Sciatic nerve (tissue), 2 donors: ENCODE data around the gene RIN2. TPM values are rescaled to one million over a fixed set of nuclear protein-coding genes. Genes with fewer than 3 reads are reported as not detected.

Experiments used
- ATAC-seq: fragments of 200-7000 bp; cut with Tn5 transposase; one replicate; pipeline ENCODE4 v1.9.1; 2020; ENCODE audit warnings: mild to moderate bottlenecking, moderate library complexity
- DNase-seq: peaks from one replicate; pipeline ENCODE4 v3.0.0-alpha.2; 2020; ENCODE audit warnings: low spot score
- intact Hi-C: fragments of 100-400 bp; cut with DNase I; formaldehyde crosslinking; loops from one replicate; pipeline ENCODE4 v1.14.2; 2022
- total RNA-seq: library from RNA; stranded (reverse); fragmentation: NEBNext Ultra II Directional; extraction: Animal tissue kit (Norgen Biotek cat#: 25700); gene quantifications from one replicate; pipeline ENCODE4 v1.2.1, GENCODE V29; 2021
- donor health status: DM: no; HTN: no; CAD: no.
- donor health status: DM: no; HTN: no; CAD: no.

RIN2 gene
- total RNA-seq, 1 donor from 2014 or later = 94.9 TPM

DNA sequence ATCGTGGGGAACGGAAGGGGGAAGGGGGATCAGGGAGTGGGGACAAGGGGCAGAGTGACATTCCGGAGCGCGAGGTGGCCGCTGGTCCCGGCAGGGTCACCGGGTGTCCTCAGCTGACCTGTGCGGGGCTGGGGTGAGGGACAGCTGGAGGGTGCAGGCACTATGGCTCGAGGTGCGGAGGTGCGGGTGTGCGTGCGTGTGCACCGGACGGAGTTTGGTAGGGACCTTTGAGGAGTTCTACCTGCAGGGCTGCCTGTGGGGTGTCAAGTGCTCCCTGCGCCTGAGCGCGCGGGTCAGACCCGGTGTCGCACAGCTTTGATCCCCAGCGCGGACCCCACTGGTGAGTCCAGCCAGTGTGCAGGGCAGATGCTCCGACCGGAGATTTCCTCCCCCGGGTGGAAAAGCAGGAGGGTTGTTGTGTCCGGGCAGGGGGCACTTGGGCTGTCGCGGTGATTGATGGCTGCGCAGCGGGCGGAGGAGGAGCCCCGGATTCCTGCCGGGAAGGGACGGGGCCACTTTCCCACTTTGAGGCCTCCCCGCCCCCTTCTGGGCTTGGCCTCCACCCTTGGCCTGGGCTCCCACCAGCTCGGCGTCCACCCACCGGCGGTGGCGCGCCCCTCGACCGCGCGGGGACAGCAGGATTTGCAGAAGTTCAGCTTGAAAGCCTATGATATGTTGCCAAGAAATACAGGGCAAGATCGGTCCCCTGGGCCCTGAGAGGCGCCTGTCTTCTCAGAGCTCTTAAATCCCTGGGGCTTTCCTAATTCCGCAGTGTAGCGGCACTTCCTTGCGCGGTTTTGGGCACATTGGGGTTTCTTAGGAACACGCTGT is 658 bp downstream of the RIN2 start:
- ATAC-seq (peak; percentile 39), DNase-seq (peak; percentile 77)
- intact Hi-C loops = no loop called here

DNA sequence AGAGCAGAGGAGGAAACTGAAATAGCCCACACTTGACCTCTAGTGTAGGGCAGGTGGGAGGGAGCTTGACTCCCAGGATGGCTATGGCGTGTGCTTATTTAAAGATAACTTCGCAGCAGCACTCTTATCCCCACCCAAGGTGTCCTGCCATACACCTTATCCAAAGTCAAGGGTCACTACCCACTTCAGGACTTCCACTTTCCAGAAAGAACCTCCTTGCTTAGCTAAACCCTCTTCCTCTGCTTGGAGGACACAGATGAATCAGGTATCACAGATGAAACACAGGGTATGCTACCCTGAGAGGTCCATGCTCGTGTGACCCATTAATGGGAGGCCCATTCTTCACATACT is 2.3 kb downstream of the RIN2 start:
- DNase-seq (no peak), ATAC-seq (no peak)
- intact Hi-C loops = no loop called here

GRCh38 chr20:19761326-19761725 is 3.3 kb downstream of the RIN2 start:
- intact Hi-C loops = no loop called here
- no peak for DNase-seq
- ATAC-seq = no peak

DNA sequence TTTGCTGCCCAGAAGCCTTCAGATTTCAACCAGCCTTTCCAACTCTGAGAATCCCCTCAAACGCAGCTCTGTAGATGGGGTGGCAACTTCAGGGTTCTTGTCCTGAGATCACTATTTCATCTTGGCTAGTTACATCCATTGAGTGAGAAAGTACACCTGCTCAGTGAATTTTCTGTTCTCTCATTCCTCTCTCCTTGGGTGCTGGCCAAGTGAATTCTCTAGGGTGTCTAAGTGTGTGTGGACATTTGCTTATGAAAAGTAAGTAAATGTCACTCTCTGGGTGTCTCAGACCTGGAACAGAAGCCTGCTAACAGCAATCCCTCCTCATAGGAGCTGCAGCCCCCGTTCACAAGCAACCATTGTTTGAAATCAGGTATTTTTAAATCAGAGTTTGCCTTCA is 3.8 kb downstream of the RIN2 start:
- DNase-seq (no peak), ATAC-seq (no peak)
- intact Hi-C loops = loop anchor here (2.0 kb wide), 1 partner anchor 41 kb away; no protein-coding TSS in a partner anchor

DNA sequence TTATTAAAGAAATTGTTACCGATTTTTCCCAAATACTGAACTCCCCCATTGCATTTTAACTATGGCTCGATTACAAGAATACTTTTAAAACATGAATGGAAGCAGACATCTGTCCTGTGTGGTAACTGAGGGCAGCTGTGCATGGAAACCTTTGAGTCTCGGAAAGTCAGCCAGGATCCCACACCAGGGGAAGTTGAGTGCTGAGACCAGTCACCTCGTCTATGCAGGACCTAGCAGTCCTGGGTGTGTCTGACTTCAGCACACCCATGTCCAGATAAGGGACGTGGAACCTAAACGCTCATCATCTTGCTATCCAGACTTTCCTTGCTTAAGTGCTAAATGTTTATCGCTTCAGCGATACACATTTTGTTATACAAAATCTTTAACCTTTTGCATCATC is 6.1 kb downstream of the RIN2 start:
- intact Hi-C loops = no loop called here
- ATAC-seq (no peak), DNase-seq (no peak)

DNA sequence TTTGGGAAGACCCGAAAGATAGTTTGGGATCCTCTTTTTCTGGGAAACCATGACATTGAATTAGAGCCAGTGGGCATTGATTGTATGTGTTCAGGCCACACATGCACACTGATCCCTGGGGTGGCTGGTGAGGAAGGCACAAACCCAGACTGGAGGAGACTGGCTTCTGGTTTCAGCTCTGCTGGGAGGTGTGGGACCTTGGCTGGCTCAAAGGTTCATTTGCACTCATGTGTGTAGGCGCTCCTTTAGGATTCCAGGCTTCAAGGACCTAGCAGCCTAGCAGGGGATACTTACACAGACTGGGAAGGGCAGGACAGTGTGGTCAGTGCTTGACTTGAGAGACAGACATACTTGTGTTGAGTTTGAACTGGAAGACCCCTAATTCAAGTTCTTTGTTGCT is 7.2 kb downstream of the RIN2 start:
- ATAC-seq (no peak), DNase-seq (no peak)
- intact Hi-C loops = no loop called here

DNA sequence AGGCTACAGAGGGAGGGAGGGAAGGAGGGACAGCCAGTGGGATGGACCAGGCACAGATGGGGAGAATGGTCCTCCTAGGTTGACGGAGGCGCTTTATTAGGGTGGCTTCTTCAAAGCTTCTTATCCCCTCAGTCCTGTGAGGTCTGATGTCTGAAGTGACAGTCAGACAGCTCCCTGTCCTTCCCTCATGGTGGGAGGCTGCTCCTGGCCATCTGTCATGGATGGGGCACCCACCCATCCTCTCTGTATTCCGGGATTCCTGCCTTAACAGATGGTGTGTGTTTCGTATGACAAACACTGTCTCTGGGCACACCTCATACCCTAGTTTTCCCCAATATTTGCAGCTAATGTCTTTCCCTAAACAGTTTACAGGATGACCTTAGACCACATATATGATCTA is 7.9 kb downstream of the RIN2 start:
- intact Hi-C loops = no loop called here
- DNase-seq (no peak), ATAC-seq (no peak)

GRCh38 chr20:19767070-19767469 is 9.0 kb downstream of the RIN2 start:
- intact Hi-C loops = no loop called here
- DNase-seq = no peak
- ATAC-seq = no peak

GRCh38 chr20:19768325-19768842 is 10.3 kb downstream of the RIN2 start:
- intact Hi-C loops = no loop called here
- no peak for DNase-seq
- ATAC-seq = no peak

- ATAC-seq (no peak), DNase-seq (no peak)
- intact Hi-C loops = no loop called here
Observed at GRCh38 chr20:19769507-19769906, 11.4 kb downstream of the RIN2 start.

- DNase-seq (no peak), ATAC-seq (no peak)
- intact Hi-C loops = no loop called here
Observed at GRCh38 chr20:19770375-19770774, 12.3 kb downstream of the RIN2 start.

DNA sequence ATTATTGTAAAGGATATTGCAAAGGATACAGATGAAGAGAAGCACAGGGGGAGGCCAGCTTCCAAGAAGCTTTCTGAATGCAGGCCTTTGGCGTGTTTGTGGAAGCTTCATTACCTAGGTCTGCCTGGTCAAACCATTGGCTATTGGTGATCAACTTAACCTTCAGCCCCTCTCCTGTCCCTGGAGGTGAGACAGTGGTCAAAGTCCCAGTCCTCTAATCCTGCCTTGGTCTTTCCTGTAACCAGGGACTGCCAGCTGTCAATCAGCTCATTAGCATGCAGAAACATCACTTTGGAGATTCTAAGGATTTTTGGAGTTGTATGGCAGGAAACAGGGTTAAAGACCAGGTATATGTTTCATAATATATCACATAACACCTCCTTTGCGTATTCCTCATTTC is 13.0 kb downstream of the RIN2 start:
- intact Hi-C loops = no loop called here
- DNase-seq (no peak), ATAC-seq (no peak)

DNA sequence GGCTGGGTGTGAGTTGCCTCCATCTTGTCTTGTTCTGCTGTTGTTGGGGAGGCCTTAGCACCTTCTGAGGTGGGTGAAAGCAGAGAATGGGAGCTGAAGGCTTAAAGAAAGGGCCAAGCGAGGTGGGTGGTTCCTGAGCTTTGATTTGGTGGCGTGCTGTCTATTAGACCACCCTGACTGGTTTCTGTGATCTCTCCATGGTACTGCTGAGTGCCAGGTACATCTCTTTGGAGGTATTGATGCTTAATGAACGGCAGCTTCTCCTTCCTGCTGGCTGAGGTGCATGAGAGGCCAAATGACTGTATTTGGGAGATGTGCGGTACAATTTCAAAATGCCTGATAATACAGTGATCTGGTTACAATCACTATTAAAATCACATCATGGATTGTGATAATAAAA is 15.4 kb downstream of the RIN2 start:
- intact Hi-C loops = no loop called here
- DNase-seq (no peak), ATAC-seq (no peak)

DNA sequence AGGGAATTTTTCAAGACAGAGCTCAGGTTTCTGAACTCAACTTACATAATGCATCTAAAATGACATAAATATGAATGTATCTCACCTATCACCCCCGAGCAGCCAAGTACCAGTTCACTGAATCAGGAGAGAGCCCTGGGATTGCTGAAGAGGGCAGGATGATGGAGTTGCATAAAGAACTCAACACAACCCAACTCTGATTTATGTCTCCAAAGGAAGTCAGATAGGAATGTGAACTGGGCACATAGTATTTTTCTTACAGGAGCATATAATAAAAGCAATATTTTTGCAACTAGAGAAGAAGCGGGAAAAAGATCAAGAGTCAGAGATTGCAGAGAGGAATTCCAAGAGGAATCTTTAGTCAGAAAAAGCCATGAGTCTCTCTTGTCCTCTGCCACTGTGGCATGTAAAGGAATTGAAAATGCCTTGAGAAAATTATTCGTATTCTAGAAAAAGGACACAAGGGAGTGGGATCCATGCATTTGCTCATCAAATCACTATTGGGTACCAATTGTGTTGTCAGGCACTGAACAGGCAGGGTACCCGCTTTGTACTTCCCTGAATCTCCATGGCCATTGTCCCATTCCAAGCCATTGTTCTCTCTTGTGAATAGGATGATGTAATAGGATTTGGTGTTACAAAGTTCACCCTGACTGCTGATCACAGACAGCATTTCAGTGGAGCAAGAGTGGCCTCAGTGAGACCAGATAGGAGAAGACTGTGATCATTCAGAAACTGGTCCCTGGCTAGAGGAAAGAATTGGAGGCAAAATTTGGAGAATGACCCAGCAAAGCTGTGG is 16.3 kb downstream of the RIN2 start:
- no peak for ATAC-seq
- intact Hi-C loops = no loop called here
- DNase-seq = no peak

- ATAC-seq (peak; percentile 28), DNase-seq (no peak)
- intact Hi-C loops = no loop called here
Observed at GRCh38 chr20:19775353-19776253, 17.5 kb downstream of the RIN2 start.

GRCh38 chr20:19777315-19777714 is 19.3 kb downstream of the RIN2 start:
- intact Hi-C loops = no loop called here
- DNase-seq = no peak
- ATAC-seq = peak; percentile 12

DNA sequence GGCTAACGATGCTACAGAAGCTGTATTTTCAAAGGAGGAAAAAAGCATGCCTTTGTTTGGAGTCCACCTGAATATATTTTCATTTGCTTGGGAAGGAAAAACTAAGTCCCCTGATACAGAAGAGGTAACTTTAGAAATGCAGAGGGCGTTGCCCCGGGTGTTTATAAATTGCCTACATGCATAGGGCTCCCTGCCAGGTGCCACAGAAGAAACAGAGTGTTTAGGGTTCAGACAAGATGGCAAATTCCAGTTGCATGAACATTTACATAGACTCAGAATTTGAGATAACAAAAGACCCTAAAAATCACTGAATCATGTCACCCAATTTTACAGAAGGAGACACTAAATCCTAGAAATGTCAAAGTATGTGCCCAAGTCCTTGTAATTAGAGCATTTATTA is 19.9 kb downstream of the RIN2 start:
- no peak for ATAC-seq
- intact Hi-C loops = no loop called here
- DNase-seq = no peak

DNA sequence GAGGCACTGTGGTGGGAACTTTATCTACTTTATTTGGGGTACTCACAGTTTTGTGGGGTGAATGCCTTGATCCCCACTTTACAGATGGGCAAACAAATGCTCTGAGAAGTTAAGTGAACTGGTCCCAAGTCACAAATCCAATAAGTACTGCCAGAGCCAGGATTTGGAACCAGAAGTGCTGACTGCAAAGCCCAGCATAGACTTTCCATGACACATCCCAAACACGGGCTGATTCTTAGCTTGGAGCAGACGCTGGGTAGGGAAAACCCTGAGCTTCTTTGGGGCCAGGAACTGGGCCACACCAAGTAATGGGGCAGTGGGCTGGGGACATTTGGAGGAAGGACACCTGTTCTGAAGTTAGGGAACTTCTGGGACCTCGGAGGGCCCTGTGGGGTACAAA is 20.3 kb downstream of the RIN2 start:
- peak; percentile 55 for ATAC-seq
- intact Hi-C loops = no loop called here
- no peak for DNase-seq

- intact Hi-C loops = loop anchor here (10.0 kb wide), 1 partner anchor 215 kb away; no protein-coding TSS in a partner anchor
- no peak for ATAC-seq
- no peak for DNase-seq
Observed at GRCh38 chr20:19779634-19780033, 21.6 kb downstream of the RIN2 start.
